A673 (cell line): ENCODE results near the gene KLHL10. TPM values are rescaled to one million over a fixed set of nuclear protein-coding genes. Genes with fewer than 3 reads are reported as not detected.

Experiments
- BruUV-seq: library from RNA; stranded (reverse); fragments of 400-500 nt; replicated peaks from 2 replicates; lab custom pipeline; 2021; lab: Mats Ljungman, UMichigan
- CTCF ChIA-PET: fragments of 300-600 bp; sonication (Branson Sonifier 250); formaldehyde crosslinking; loops from one replicate; lab custom pipeline; 2022; ENCODE audit warnings: antibody characterized with exemption; lab: Charles Lee
- POLR2A ChIA-PET: fragments of 300-600 bp; sonication (Branson Sonifier 250); formaldehyde crosslinking; loops from one replicate; lab custom pipeline; 2022; ENCODE audit warnings: antibody characterized with exemption; ENCODE audit not compliant: low non-redundant PET; lab: Charles Lee
- DNase-seq: peaks from one replicate; pipeline ENCODE4 v3.0.0-alpha.2; 2015; ENCODE audit warnings: low spot score
- H3K27ac ChIP-seq: fragments of 200-600 bp; sonication (generic); 2 replicates; pipeline ENCODE4 v1.5.1; 2016; ENCODE audit warnings: mixed run types, low read depth, mild to moderate bottlenecking, mixed read lengths, antibody characterized with exemption, low read length; ENCODE audit not compliant: poor library complexity, severe bottlenecking
- H3K27me3 ChIP-seq: fragments of 200-600 bp; sonication (generic); replicated peaks from 2 replicates; pipeline ENCODE4 v1.6.1; 2017; ENCODE audit warnings: mixed run types, low read depth, mild to moderate bottlenecking, mixed read lengths, antibody characterized with exemption, low read length; ENCODE audit not compliant: insufficient read depth, poor library complexity
- H3K36me3 ChIP-seq: fragments of 200-600 bp; sonication (generic); 2 replicates; pipeline ENCODE4 v1.6.1; 2016; ENCODE audit warnings: mixed run types, mild to moderate bottlenecking, mixed read lengths, antibody characterized with exemption, low read length; ENCODE audit not compliant: insufficient read depth, poor library complexity, severe bottlenecking
- H3K4me1 ChIP-seq: fragments of 200-600 bp; sonication (generic); 2 replicates; pipeline ENCODE4 v1.6.1; 2017; ENCODE audit warnings: mixed run types, mild to moderate bottlenecking, mixed read lengths, antibody characterized with exemption, low read length; ENCODE audit not compliant: insufficient read depth, poor library complexity, severe bottlenecking
- H3K4me3 ChIP-seq: fragments of 200-600 bp; sonication (generic); 2 replicates; pipeline ENCODE4 v1.5.1; 2016; ENCODE audit warnings: low read depth, mixed run types, mild to moderate bottlenecking, mixed read lengths, low read length; ENCODE audit not compliant: poor library complexity, severe bottlenecking
- H3K9me3 ChIP-seq: fragments of 200-600 bp; sonication (generic); 2 replicates; pipeline ENCODE4 v1.6.1; 2016; ENCODE audit warnings: mixed run types, low read depth, mild to moderate bottlenecking, mixed read lengths, antibody characterized with exemption, low read length; ENCODE audit not compliant: poor library complexity, severe bottlenecking
- CTCF ChIP-seq: fragments of 300-800, 200-600 bp; sonication (generic); conservative IDR thresholded peaks from 2 replicates; pipeline ENCODE4 v1.5.1; 2017; ENCODE audit warnings: low read depth, mild to moderate bottlenecking, antibody characterized with exemption, low read length, moderate library complexity, mixed read lengths
- EZH2 ChIP-seq: fragments of 200-600 bp; sonication (generic); IDR thresholded peaks from 2 replicates; pipeline ENCODE4 v1.6.1; 2017; ENCODE audit warnings: borderline replicate concordance, low read depth, mild to moderate bottlenecking, mixed read lengths, antibody characterized with exemption, low read length; ENCODE audit not compliant: poor library complexity, severe bottlenecking
- intact Hi-C: fragments of 100-400 bp; cut with micrococcal nuclease; formaldehyde crosslinking; loops from one replicate; pipeline ENCODE4 v1.10.0; 2022; ENCODE audit not compliant: unreplicated experiment
- total RNA-seq: library from RNA; stranded (reverse); gene quantifications from 2 replicates; pipeline ENCODE4 v1.2.3, GENCODE V29; 2021

The KLHL10 gene
- total RNA-seq, 1 experiment from 2014 or later: not detected

- H3K36me3 ChIP-seq: peaks cover 21% of the 10 kb centered on the region
- TF ChIP-seq EZH2: no peak
- no peak for TF ChIP-seq CTCF
- DNase-seq: peak; percentile 86
- no peaks in the 10 kb centered on the region for H3K9me3 ChIP-seq
- POLR2A ChIA-PET: no interaction called here
- peak within 1 kb of the TSS; percentile 80 for H3K4me3 ChIP-seq
- CTCF ChIA-PET: no interaction called here
- peak within 1 kb of the TSS; percentile 83 for H3K27ac ChIP-seq
- BruUV-seq: no TSS peak
- no peaks in the 10 kb centered on the region for H3K27me3 ChIP-seq
- no peaks in the 10 kb centered on the region for H3K4me1 ChIP-seq
- intact Hi-C loops: no loop called here
Measured at GRCh38 chr17:41864836-41865595, 27.4 kb downstream of the KLHL10 start, which contains the start of gene KLHL11. Gene KLHL11, minus strand, starts transcription at chr17:41865423. Its CDS starts 53 bp downstream, at chr17:41865370.

- H3K9me3 ChIP-seq: no peaks in the 10 kb centered on the region
- peaks cover 24% of the 10 kb centered on the region for H3K36me3 ChIP-seq
- no peaks in the 10 kb centered on the region for H3K4me1 ChIP-seq
- DNase-seq: no peak
- peak overlapping the region; percentile 80 for H3K4me3 ChIP-seq
- intact Hi-C loops: no loop called here
- POLR2A ChIA-PET: no interaction called here
- H3K27ac ChIP-seq: no peak overlapping the region
- no peaks in the 10 kb centered on the region for H3K27me3 ChIP-seq
- BruUV-seq: no TSS peak
- TF ChIP-seq CTCF (no peak), EZH2 (no peak)
- CTCF ChIA-PET: no interaction called here
Measured at GRCh38 chr17:41865596-41865893, 27.9 kb downstream of the KLHL10 start.

- H3K4me3 ChIP-seq: no peak overlapping the region
- TF ChIP-seq EZH2 (no peak), CTCF (no peak)
- ChIA-PET CTCF (no interaction called here), POLR2A (no interaction called here)
- H3K9me3 ChIP-seq: no peaks in the 10 kb centered on the region
- H3K27ac ChIP-seq: no peak overlapping the region
- no peak for DNase-seq
- no peaks in the 10 kb centered on the region for H3K27me3 ChIP-seq
- intact Hi-C loops: no loop called here
- no TSS peak for BruUV-seq
- H3K36me3 ChIP-seq: peaks cover 48% of the 10 kb centered on the region
- H3K4me1 ChIP-seq: no peaks in the 10 kb centered on the region
Measured at GRCh38 chr17:41868568-41868967, 30.9 kb downstream of the KLHL10 start.
